ENCODE data around the gene SARS1.
"Not testable (repeated sequence)": the region's sequence is repeated elsewhere in the genome, so short reads cannot be mapped to it uniquely, and the experiment has no call there.

SARS1 gene

DNA sequence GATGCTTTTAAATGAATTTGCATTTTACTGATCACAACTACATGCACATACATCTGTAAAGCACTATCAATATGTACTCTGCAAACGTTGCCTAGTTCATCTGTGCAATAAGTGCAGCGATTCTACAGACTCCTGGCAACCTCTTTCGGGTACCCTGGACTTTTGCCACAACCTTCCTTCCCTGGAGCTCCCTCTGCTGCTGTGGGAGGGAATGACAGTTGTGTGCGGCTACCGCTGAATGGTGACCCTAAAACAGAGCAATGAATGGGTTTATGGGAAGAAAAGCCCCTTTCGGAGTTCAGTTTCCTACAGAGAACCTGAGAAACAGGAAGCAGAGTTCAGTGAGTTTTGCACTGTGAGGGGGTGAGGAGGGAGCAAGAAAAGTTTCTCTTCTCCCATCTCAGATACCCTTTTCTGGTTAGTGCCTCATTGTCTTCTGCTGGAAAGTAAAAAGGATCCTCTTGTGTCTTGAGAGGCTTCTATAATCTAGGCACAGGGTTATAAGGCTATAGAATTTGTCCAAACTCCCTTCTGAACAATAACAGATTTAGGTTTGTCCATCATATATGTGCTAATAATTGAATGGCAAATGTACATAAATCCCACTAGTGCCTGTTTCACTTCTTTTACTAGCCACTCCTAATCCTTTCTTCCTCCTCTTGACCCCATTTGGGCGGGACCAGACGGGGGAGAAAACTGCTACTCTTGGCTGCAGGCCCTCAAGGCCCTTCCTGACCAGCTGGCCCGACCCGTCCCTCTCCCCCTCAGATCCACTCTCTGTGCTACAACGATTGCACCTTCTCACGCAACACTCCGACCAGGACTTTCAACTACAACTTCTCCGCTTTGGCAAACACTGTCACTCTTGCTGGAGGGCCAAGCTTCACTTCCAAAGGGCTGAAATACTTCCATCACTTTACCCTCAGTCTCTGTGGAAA lies 19.8 kb upstream of the SARS1 start:
- peak; percentile 47 to 48 for DNase-seq (ENCODE audit: low read depth in 2 of 2)

DNA sequence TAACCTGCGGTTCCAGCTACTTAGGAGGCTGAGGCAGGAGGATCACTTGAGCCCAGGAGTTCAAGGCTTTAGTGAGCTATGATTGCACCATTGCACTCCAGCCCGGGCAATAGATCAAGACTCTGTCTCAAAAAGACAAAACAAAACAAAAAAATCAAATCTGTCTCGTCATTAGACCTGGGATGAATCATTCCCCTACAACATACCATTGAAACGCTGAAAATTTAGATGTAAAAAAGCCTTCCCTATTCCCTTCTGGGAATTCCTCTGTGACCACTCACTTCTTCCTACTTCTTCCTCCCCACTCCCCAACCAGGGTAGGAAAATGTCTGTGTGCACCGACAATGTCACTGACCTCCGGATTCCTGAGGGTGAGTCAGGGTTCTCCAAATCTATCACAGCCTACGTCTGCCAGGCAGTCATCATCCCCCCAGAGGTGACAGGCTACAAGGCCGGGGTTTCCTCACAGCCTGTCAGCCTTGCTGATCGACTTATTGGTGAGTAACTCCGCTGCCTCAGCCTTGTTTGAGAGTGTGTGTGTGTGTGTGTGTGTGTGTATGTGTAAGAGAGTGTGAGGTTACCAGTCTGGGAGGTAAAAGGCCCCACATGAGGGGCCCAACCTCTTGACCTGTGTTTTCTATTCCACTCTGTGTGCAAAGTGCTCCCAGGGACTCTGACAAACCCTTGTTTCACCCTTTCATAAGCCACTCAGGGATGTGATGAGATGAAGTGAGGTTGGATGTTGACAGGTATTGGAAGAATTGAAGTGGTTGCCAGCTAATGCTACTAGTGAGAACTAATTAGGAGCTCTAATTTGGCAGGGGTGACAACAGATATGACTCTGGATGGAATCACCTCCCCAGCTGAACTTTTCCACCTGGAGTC lies 16.3 kb upstream of the SARS1 start:
- DNase-seq (ENCODE audit: low read depth in 2 of 2), result no peak

DNA sequence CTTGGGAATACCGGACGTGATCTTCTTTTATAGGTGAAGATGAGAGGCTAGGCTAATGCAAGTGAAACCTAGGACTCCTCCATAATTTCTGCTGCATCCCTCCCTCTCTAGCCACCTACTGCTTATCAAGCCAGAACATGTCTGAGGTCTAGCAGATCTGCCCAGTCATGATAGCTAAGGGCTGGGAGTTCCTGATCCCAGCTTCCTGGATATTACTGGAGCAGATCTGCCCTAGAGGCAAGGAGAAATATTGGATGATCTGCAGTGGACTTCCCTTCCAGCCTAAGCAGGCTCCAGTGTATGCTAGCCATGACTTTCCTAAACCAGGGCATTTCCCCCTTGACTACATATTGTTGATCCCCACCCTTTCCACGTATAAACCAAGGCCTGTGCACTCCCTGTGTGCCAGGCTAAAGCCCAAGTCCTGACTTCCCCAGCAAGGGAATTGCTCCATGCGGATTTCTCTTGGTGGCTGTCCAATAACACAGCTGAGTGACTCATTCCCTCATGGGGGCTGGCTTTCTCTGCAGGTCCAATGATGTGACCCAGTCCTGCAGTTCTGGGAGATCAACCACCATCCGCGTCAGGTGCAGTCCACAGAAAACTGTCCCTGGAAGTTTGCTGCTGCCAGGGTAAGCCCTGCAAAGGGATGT lies 15.5 kb upstream of the SARS1 start:
- DNase-seq (ENCODE audit: low read depth in 2 of 2), result no peak

DNA sequence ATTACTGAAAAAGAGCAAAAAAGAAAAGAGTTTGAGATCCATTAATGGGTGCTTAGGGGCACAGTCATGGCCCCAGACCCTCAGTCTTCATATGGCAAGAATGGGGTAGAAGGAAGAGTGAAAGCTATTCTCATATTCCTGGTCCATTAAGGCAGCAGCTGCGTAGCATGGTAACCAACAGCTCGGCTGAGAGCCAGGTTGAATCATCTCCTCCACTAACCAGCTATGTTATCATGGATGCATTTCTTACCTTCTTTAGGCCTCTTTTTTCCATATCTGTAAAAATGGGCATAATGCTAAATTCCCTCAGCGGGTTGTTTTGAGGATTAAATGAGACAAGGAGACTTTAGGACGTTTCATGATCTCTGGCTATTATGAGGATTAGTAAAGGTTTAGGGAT lies 15.0 kb upstream of the SARS1 start:
- DNase-seq (ENCODE audit: low read depth in 2 of 2), result no peak

DNA sequence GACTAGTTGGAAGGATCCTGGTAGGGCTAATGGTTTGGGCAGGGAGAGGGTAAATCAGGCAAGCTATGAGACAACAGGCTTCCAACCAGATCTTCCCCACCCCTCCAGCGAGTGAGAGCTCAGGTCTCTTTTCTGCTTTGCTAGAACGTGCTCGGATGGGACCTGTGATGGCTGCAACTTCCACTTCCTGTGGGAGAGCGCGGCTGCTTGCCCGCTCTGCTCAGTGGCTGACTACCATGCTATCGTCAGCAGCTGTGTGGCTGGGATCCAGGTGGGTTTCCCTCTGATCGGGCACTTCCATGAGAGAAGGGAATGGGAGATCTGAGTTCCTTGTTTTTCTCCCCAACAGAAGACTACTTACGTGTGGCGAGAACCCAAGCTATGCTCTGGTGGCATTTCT lies 14.0 kb upstream of the SARS1 start:
- no peak for DNase-seq (ENCODE audit: low read depth in 2 of 2)

DNA sequence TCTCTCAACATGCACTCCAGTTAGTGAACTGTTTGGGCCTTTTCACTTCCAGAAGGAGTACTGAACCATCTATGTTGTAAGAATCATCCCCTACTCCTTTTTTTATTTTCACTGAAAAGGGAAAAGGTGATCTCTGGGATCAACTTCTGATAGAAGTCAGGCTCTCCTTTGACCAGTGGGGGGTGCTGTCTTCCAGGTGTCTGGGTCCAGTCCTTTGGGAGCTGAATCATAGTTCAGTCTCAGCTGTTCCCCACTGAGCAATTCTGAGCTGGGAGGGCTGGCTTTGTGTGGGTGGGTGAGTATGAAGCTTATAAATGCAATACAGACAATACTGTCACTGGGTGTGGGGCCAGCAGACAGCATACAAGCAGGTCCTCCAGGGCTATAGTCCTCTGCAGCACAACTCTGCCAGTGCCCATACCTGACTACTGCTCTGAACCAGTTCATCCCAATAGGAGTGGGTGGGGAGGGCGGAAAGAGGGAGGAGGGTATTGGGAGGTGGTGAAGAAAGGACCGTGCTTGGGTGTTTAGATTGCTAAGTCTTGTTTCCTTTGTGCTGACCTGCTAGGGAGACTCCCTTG lies 12.5 kb upstream of the SARS1 start:
- peak; percentile 67 to 68 for DNase-seq (ENCODE audit: low read depth in 2 of 2)

DNA sequence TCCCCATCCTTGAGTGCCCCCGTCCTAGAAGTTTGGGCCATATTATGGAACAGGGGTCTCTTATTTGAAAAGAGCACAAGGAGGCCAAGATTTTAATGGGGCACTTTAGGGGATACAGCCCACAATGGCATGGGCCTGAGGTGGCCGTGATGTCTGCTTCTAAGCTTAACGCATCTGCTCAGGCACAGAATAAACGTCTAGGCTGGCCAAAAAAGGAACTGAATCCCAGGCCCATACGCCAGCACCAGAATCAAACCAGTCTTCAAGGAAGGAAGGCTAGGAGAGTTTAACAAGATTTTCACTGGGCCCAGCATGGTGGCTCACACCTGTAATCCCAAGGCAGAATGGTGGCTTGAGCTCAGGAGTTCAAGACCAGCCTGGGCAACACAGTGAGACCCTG lies 9.2 kb upstream of the SARS1 start:
- DNase-seq (ENCODE audit: low read depth in 2 of 2), result no peak

DNA sequence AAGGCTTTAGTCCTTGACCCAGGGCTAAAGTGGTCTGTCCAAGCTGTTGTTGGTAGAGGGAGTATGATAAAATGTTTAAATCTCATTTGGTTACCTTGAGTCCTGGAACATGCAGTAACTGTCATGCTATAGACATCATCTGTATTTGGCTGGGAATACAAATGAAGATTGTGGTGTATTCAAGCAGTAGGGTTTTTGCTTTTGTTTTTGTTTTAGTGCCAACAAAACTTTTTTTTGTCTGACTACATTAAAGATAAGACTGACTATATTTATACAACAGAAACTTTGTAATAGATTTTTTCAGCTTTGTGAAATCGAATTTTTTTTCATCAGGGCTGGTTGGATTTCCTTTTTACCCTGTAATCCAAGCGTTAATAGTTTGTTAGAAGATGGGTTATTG lies 7.4 kb upstream of the SARS1 start:
- no peak for DNase-seq (ENCODE audit: low read depth in 2 of 2)

DNA sequence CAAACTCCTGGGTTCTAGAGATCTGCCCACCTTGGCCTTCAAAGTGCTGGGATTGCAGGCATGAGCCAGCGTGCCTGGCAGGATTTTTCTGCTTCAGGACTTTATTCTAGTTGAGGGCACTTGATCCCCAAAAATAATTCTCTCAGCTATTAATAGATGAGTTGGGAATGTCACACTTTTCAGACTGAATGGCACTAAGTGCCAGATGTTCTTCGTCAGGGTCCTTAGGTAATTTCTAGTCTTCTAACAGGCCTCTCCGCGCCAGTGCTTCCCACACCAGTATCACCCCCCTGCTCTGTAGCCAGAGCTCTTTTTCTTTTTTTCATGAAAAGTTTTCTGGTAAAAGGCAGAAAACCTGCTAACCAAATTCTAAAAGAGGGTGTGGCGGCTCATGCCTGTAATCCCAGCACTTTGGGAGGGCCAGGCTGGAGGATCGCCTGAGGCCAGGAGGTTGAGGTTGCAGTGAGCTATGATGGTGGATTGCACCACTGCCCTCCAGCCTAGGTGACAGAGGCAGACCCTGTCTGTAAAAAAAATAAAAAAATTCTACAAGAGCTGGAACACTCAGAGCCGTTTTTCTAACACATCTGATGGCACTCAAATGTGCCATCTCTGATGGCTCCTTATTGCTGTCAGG lies 6.1 kb upstream of the SARS1 start:
- no peak for DNase-seq (ENCODE audit: low read depth in 2 of 2)

DNA sequence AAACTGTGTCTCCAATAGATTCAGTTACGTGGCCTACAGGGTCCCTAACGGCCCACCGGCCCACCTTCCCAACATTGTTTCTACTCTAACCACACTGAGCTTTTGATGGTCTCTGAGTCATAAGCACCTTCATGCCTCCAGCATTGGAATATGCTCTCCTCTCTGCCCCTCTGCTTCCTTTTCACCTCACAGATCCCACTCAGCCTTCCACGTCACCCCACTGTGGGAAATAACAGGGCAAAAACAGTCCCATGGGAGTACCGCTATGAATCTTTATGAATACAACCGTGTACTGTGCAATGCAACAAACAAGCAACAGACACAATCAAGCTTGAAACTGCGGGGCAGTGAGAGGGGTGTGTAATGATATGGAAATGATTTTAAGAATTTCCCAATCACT lies 5.3 kb upstream of the SARS1 start:
- no peak for DNase-seq (ENCODE audit: low read depth in 2 of 2)

DNA sequence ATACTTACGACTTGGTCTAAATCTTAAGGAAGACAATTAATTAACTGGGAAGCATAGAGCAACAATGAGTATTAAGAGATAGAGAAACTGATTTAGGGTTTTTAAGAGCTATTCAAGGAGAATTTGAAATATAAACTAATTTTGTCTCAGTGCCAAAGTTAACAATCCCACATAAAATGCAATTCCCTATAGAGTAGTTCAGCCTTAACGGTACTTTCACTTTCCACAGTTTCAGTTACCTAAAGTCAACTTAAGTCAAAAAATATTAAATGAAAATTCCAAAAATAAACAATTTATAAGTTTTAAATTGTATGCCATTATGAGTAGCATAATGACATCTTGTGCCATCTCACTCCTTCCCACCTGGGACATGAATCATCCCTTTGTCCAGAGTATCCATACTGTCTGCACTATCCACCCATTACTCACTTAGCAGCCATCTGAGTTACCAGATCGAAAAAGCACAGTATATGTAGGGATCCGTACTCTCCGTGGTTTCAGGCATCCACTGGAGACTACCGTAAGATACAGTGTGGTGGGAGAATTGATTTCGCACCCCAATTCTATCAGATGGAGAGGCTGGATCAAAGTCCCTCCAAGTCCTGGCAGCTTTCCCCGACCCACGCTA lies 4.8 kb upstream of the SARS1 start:
- DNase-seq (ENCODE audit: low read depth in 2 of 2), result no peak

DNA sequence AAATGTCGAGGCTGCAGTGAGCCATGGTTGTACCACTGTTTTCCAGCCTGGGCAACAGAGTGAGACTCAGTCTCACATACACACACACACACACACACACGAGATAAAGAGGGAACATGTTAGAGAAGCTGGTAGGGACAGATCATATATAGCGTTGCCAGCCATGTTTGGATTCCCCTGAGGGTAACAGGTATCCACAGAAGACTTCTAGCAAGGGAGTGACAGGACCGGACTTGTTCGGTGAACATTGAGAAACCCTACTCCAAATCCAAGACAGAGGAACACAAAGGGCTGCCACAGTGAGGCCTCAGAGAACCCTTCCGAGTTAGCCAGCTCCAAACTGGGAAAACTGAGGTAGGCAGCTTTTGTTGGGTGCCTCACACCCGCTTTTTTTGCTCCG lies 3.7 kb upstream of the SARS1 start:
- DNase-seq (ENCODE audit: low read depth in 2 of 2), result no peak

DNA sequence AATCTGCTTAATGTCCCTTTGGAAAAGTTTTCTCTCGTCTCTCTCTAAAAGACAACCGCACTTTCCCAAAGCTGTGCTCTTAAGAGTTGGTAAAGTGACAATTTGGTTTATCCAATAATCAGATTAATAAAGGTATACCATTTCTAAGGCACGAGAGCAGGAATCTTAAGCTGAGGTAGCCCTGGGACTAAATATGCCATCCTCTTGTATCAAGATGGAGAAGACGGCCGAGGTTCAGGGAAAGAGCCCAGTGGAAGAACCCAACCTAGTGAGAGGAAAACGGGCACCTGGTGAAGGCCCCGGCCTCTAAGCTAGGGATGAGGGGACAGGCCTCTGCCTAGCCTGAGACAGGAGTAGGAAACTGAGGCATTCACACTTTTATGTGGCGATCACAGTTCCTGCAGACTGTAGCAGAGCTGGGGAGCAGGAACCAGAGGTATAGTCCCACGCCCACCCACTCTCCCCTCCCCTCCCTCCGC lies 334 bp upstream of the SARS1 start:
- no peak for DNase-seq (ENCODE audit: low read depth in 2 of 2)

DNA sequence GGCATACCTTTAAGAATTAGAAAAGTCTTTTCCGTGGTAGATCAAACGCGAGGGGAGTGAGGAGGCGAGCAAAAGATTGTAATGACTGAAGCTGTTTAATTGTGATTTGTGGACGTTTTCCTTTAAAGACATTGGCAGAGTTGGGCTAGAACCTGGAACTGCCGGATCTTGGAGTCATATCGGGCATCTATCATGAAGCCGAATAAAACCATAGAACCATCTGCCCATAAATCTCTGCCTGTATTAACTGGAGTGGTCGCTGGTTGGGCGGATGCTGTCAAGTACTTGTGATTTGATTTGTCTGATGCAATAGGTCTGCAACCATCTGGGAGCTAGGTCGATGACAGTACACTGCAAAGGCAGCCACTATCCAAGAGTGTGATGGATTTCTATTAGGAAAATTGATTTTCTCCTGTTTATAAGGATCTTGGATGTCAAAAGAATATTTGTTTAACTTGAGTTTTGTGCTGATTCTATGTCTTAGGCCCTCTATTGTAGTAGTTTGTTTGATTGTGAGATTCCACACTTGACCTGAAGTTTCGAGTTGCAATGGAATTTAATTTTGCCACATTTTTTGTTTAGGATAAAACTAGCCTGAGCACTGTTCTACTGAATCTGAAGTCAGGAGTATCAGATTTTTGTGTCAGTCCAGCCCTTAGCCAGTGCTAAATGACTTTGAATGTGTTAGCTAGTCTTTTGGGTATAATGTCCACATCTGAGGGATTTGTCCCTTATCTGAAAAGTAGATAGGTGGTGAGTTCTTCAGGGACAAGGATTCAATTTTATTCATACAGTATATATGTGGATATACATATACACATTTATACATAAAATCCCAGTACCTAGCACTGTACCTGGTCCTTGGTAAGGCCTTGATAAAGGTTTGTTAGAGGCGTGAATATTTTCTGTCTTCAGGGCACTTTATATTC lies 1.2 kb downstream of the SARS1 start:
- no peak for DNase-seq (ENCODE audit: low read depth in 2 of 2)

DNA sequence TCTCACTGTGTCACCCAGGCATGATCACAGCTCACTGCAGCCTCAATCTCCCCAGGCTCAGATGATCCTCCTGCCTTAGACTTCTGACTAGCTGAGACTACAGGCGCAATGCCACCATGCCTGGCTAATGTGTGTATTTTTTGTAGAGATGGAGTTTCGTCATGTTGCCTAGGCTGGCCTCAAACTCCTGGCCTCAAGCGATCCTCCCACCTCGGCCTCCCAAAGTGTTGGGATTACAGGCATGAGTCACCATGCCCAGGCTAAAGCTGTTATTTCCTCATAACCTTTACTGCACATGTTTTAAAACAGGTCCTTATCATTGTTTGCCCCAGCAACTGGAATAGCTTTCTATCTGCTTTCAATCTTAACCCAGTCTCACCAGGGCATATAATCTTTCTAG lies 2.9 kb downstream of the SARS1 start:
- no peak for DNase-seq (ENCODE audit: low read depth in 2 of 2)

DNA sequence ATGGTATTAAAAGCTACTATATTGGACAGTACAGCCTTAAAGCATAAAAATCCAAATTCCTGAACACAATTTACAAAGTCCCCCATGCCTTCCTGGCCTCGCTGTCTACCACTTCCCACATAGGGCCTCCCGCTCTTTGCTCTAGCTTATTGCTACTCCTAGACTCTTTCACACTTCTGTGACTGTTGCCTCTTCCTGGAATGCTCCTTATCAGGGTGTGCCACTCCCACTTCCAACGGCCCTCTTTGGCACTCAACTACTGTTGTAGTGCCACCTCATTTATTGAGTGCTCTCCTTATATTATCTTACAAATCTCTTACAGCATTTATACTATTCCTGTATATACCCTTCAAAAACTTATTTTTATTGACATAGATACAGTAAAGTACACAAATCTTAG lies 4.8 kb downstream of the SARS1 start:
- no peak for DNase-seq (ENCODE audit: low read depth in 2 of 2)

DNA sequence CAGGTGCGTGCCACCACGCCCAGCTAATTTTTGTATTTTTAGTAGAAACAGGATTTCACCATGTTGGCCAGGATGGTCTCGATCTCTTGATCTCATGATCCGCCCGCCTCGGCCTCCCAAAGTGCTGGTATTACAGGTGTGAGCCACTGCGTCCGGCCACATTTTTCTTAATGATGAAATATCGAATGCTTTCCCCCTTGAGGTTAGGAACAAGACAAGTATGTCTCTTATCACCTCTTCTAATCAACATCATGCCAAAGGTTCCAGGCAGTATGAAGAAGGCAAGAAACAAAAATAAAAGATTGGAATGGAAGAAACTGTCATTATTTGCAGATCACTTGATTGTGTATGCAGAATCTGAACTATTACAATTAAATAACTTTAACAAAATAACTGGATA lies 7.5 kb downstream of the SARS1 start:
- not testable (repeated sequence) for DNase-seq (ENCODE audit: low read depth in 2 of 2)

DNA sequence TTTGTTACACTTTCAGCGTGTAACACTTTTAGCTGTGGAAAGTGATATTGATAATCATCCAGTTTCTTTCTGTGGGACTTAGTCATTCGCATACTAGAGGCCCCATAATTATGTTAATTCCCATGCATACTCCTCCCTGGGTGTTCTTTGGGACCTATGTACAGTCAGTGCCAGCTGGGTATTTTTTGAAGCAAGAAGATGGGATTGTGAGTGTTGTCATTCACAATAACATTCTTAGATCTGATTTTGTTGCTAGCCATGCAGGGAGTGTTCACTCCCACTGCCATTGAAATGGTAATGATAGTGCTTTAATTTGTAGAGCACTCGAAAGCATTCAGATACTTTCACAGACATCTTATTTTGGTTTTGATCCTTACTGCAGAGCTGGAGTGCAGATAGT lies 11.6 kb downstream of the SARS1 start:
- DNase-seq (ENCODE audit: low read depth in 2 of 2), result no peak

DNA sequence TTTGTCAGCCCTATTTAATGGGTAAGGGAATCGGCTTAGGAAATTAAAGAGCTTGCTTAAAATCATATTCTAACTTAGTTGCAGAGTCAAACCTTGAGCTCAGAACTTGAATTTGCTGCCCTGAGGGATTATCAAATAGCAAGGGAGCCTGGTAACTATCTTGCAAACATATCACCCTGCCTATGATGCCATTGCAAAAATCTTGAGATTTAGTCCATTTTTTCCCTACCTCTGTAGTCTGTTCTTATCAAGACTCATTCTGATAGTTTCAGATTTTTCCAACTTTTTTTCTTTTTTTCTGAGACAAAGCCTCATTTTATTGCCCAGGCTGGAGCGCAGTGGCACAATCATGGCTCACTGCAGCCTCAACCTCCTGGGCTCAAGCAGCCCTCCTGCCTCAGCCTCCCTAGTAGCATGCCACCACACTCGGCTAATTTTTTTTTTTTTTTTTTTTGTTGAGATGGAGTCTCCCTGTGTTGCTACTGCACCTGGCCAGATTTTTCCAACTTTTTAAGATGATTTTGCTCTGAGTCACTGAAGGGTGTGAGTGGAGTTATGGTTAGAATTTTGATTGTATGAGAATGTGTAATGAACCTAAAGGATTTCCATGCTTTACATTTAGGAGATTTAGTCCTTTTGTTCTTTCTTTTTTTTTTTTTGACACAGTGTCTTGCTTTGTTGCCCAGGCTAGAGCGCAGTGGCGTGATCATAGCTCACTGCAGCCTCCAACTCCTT lies 12.2 kb downstream of the SARS1 start:
- no peak for DNase-seq (ENCODE audit: low read depth in 2 of 2)

Data from activated CD4-positive, alpha-beta T cell treated with anti-CD3 and anti-CD28 coated beads for 24 hours (primary cell).